WTC11 (cell line): ENCODE results near the gene TP53AIP1. TPM values are rescaled to one million over a fixed set of nuclear protein-coding genes. Genes with fewer than 3 reads are reported as not detected.

ENCODE experiments used
- ATAC-seq: fragments of 200-7000 bp; cut with Tn5 transposase; 2 replicates; pipeline ENCODE4 v1.10.0; 2021; ENCODE audit warnings: mild to moderate bottlenecking, moderate library complexity
- CTCF ChIA-PET: fragments of 300-600 bp; sonication (Branson Sonifier 250); formaldehyde crosslinking; loops from one replicate; lab custom pipeline; 2021; ENCODE audit warnings: antibody characterized with exemption; lab: Charles Lee
- POLR2A ChIA-PET: fragments of 350-600 bp; sonication (Branson Sonifier 250); formaldehyde crosslinking; loops from one replicate; lab custom pipeline; 2021; ENCODE audit warnings: antibody characterized with exemption; lab: Charles Lee
- DNase-seq: peaks from one replicate; pipeline ENCODE4 v3.0.0; 2021; ENCODE audit warnings: low spot score
- H3K27ac Mint-ChIP-seq: 2 replicates; pipeline ENCODE4 v1.8.0; 2021; ENCODE audit warnings: mixed read lengths
- H3K27me3 Mint-ChIP-seq: 2 replicates; pipeline ENCODE4 v1.8.0; 2021; ENCODE audit warnings: low read depth, mild to moderate bottlenecking, moderate library complexity, mixed read lengths
- H3K36me3 Mint-ChIP-seq: 2 replicates; pipeline ENCODE4 v1.8.0; 2021; ENCODE audit warnings: mixed read lengths
- H3K4me1 Mint-ChIP-seq: 2 replicates; pipeline ENCODE4 v1.8.0; 2022; ENCODE audit warnings: mixed read lengths
- H3K4me3 Mint-ChIP-seq: 2 replicates; pipeline ENCODE4 v1.8.0; 2021; ENCODE audit warnings: mild to moderate bottlenecking, moderate library complexity, mixed read lengths
- H3K9me3 Mint-ChIP-seq: 2 replicates; pipeline ENCODE4 v1.8.0; 2021; ENCODE audit warnings: mixed read lengths
- ATF1 ChIP-seq: sonication (generic); formaldehyde crosslinking; IDR thresholded peaks from 2 replicates; pipeline ENCODE4 v1.8.1; 2023; ENCODE audit warnings: mild to moderate bottlenecking, moderate library complexity, missing genetic modification reagents
- CBFB ChIP-seq: sonication (generic); formaldehyde crosslinking; IDR thresholded peaks from 2 replicates; pipeline ENCODE4 v1.8.1; 2022; ENCODE audit warnings: mild to moderate bottlenecking, low read depth, missing genetic modification reagents
- E2F1 ChIP-seq: sonication (generic); formaldehyde crosslinking; IDR thresholded peaks from 2 replicates; pipeline ENCODE4 v1.8.0; 2022; ENCODE audit warnings: mild to moderate bottlenecking, missing genetic modification reagents
- E2F4 ChIP-seq: sonication (generic); formaldehyde crosslinking; IDR thresholded peaks from 2 replicates; pipeline ENCODE4 v1.8.1; 2022; ENCODE audit warnings: low read depth, mild to moderate bottlenecking, moderate library complexity, missing genetic modification reagents, borderline replicate concordance
- ETV6 ChIP-seq: sonication (generic); formaldehyde crosslinking; IDR thresholded peaks from 2 replicates; pipeline ENCODE4 v1.8.1; 2022; ENCODE audit warnings: mild to moderate bottlenecking, missing genetic modification reagents
- GABPB1 ChIP-seq: sonication (generic); formaldehyde crosslinking; IDR thresholded peaks from 2 replicates; pipeline ENCODE4 v1.8.1; 2023; ENCODE audit warnings: mild to moderate bottlenecking, missing genetic modification reagents
- GRHL2 ChIP-seq: fragments of 250-450 bp; sonication (Bioruptor Pico); IDR thresholded peaks from 2 replicates; pipeline ENCODE4 v1.8.0; 2022; ENCODE audit warnings: mild to moderate bottlenecking, moderate library complexity; ENCODE audit not compliant: insufficient replicate concordance, severe bottlenecking
- HMGXB4 ChIP-seq: sonication (generic); formaldehyde crosslinking; IDR thresholded peaks from 2 replicates; pipeline ENCODE4 v1.8.1; 2023; ENCODE audit warnings: mild to moderate bottlenecking, moderate library complexity, missing genetic modification reagents
- IRF1 ChIP-seq: sonication (generic); formaldehyde crosslinking; IDR thresholded peaks from 2 replicates; pipeline ENCODE4 v1.8.0; 2023; ENCODE audit warnings: missing genetic modification reagents
- MYBL2 ChIP-seq: sonication (generic); formaldehyde crosslinking; IDR thresholded peaks from 2 replicates; pipeline ENCODE4 v1.8.1; 2023; ENCODE audit warnings: mild to moderate bottlenecking, moderate library complexity, missing genetic modification reagents
- NFE2L1 ChIP-seq: sonication (generic); formaldehyde crosslinking; IDR thresholded peaks from 2 replicates; pipeline ENCODE4 v1.8.1; 2023; ENCODE audit warnings: missing genetic modification reagents
- NFYB ChIP-seq: sonication (generic); formaldehyde crosslinking; conservative IDR thresholded peaks from 2 replicates; pipeline ENCODE4 v1.8.0; 2022; ENCODE audit warnings: low read depth, missing genetic modification reagents
- NR1H2 ChIP-seq: sonication (generic); formaldehyde crosslinking; IDR thresholded peaks from 2 replicates; pipeline ENCODE4 v1.9.0; 2021; ENCODE audit warnings: mild to moderate bottlenecking, moderate library complexity, missing genetic modification reagents
- NR3C1 ChIP-seq: sonication (generic); formaldehyde crosslinking; conservative IDR thresholded peaks from 2 replicates; pipeline ENCODE4 v1.8.1; 2023; ENCODE audit warnings: low read depth, mild to moderate bottlenecking, missing genetic modification reagents
- PRDM15 ChIP-seq: sonication (generic); formaldehyde crosslinking; IDR thresholded peaks from 2 replicates; pipeline ENCODE4 v1.8.0; 2022; ENCODE audit warnings: missing genetic modification reagents
- PRRX2 ChIP-seq: fragments of 250-450 bp; sonication (Bioruptor Pico); IDR thresholded peaks from 2 replicates; pipeline ENCODE4 v1.8.0; 2021; ENCODE audit warnings: mild to moderate bottlenecking
- SMAD4 ChIP-seq: sonication (generic); formaldehyde crosslinking; IDR thresholded peaks from 2 replicates; pipeline ENCODE4 v1.8.0; 2022; ENCODE audit warnings: mild to moderate bottlenecking, missing genetic modification reagents
- SOX15 ChIP-seq: fragments of 250-450 bp; sonication (Bioruptor Pico); IDR thresholded peaks from 2 replicates; pipeline ENCODE4 v1.9.0; 2021; ENCODE audit warnings: mild to moderate bottlenecking
- ZBTB21 ChIP-seq: sonication (generic); formaldehyde crosslinking; IDR thresholded peaks from 2 replicates; pipeline ENCODE4 v1.8.1; 2023; ENCODE audit warnings: mild to moderate bottlenecking, missing genetic modification reagents, borderline replicate concordance
- ZMAT4 ChIP-seq: fragments of 250-450 bp; sonication (Bioruptor Pico); IDR thresholded peaks from 2 replicates; pipeline ENCODE4 v1.9.0; 2021; ENCODE audit warnings: mild to moderate bottlenecking
- ZNF121 ChIP-seq: sonication (generic); formaldehyde crosslinking; IDR thresholded peaks from 2 replicates; pipeline ENCODE4 v1.8.0; 2023; ENCODE audit warnings: missing genetic modification reagents
- ZNF219 ChIP-seq: sonication (generic); formaldehyde crosslinking; IDR thresholded peaks from 2 replicates; pipeline ENCODE4 v1.8.0; 2023; ENCODE audit warnings: missing genetic modification reagents, mild to moderate bottlenecking, borderline replicate concordance
- ZNF263 ChIP-seq: sonication (generic); formaldehyde crosslinking; IDR thresholded peaks from 2 replicates; pipeline ENCODE4 v1.8.1; 2022; ENCODE audit warnings: low read depth, mild to moderate bottlenecking, moderate library complexity, missing genetic modification reagents
- ZNF423 ChIP-seq: fragments of 250-450 bp; sonication (Bioruptor Pico); IDR thresholded peaks from 2 replicates; pipeline ENCODE4 v2.1.2; 2022; ENCODE audit warnings: mild to moderate bottlenecking, moderate library complexity
- total RNA-seq: library from RNA; stranded (reverse); gene quantifications from 3 replicates; pipeline ENCODE4 v1.2.3, GENCODE V29; 2021

The TP53AIP1 gene
- total RNA-seq, 1 experiment from 2014 or later: 0.07 TPM

- CTCF ChIA-PET: interaction anchor here (0.6 to 2.8 kb wide), 5 partner anchors 14 to 1242 kb away, joined by 3 to 10 read pairs (median 5); no protein-coding TSS in a partner anchor
- H3K27me3 Mint-ChIP-seq: peaks cover 82% of the 10 kb centered on the region
Measured at GRCh38 chr11:128934351-128934750, 8.3 kb downstream of the TP53AIP1 start.

GRCh38 chr11:128933481-128934178 is 9.0 kb downstream of the TP53AIP1 start:
- H3K9me3 Mint-ChIP-seq: no peaks in the 10 kb centered on the region
- no peak overlapping the region for H3K27ac Mint-ChIP-seq
- DNase-seq: no peak
- H3K36me3 Mint-ChIP-seq: no peaks in the 10 kb centered on the region
- ChIA-PET CTCF (interaction anchor here (0.6 to 2.8 kb wide), 5 partner anchors 15 to 1243 kb away, joined by 3 to 10 read pairs (median 5); no protein-coding TSS in a partner anchor), POLR2A (interaction anchor here (0.7 kb wide), 1 partner anchor 8 kb away, joined by 3 read pairs; no protein-coding TSS in a partner anchor)
- H3K27me3 Mint-ChIP-seq: peaks cover 82% of the 10 kb centered on the region
- H3K4me1 Mint-ChIP-seq: peaks cover 35% of the 10 kb centered on the region
- H3K4me3 Mint-ChIP-seq: no peak overlapping the region
- no peak for ATAC-seq
- TF ChIP-seq NFYB (CRISPR knock-in tag) (no peak), E2F4 (no peak), GRHL2 (CRISPR knock-in tag) (no peak), PRDM15 (CRISPR knock-in tag) (no peak), SMAD4 (CRISPR knock-in tag) (no peak), ZNF423 (CRISPR knock-in tag) (no peak)

More at GRCh38 chr11:128934351-128934750, 8.3 kb downstream of the TP53AIP1 start:
- H3K4me1 Mint-ChIP-seq: peaks cover 30% of the 10 kb centered on the region
- TF ChIP-seq HMGXB4: no peak
- TF ChIP-seq PRRX2: no peak
- no peak for TF ChIP-seq ZBTB21 (CRISPR knock-in tag)
- TF ChIP-seq MYBL2 (CRISPR knock-in tag): no peak
- no peak for TF ChIP-seq NR3C1 (CRISPR knock-in tag)
- no peak for TF ChIP-seq ETV6 (CRISPR knock-in tag)
- no peak for TF ChIP-seq E2F4
- no peak for TF ChIP-seq ZNF263 (CRISPR knock-in tag)
- TF ChIP-seq CBFB (CRISPR knock-in tag): no peak
- no peak for TF ChIP-seq ATF1 (CRISPR knock-in tag)
- no peak for TF ChIP-seq ZMAT4
- TF ChIP-seq NR1H2: no peak
- TF ChIP-seq ZNF121 (CRISPR knock-in tag): no peak
- no peak for TF ChIP-seq E2F1 (CRISPR knock-in tag)
- no peak for TF ChIP-seq ZNF423 (CRISPR knock-in tag)
- TF ChIP-seq IRF1 (CRISPR knock-in tag): no peak
- TF ChIP-seq GABPB1 (CRISPR knock-in tag): no peak
- no peak for TF ChIP-seq ZNF219
- TF ChIP-seq SOX15 (CRISPR knock-in tag): no peak
- TF ChIP-seq NFE2L1 (CRISPR knock-in tag): no peak
- no peaks in the 10 kb centered on the region for H3K36me3 Mint-ChIP-seq
- H3K27ac Mint-ChIP-seq: no peak overlapping the region
- no peak overlapping the region for H3K4me3 Mint-ChIP-seq
- POLR2A ChIA-PET: interaction anchor here (0.7 kb wide), 1 partner anchor 9 kb away, joined by 3 read pairs; no protein-coding TSS in a partner anchor
- H3K9me3 Mint-ChIP-seq: no peaks in the 10 kb centered on the region
- DNase-seq: no peak
- no peak for ATAC-seq
